Measurements from ENCODE around the gene DDX24. TPM values are rescaled to one million over a fixed set of nuclear protein-coding genes. Genes with fewer than 3 reads are reported as not detected.

DDX24 gene
- total RNA-seq, 2 donors from 2014 or later: 222 to 241 TPM

- H3K36me3 Mint-ChIP-seq (ENCODE audit: low read depth): no peaks in the 10 kb centered on the region
- no peak for ATAC-seq (replicated peaks)
- no peaks in the 10 kb centered on the region for H3K4me1 Mint-ChIP-seq
- peaks cover 20% of the 10 kb centered on the region for H3K9me3 Mint-ChIP-seq
- H3K27me3 Mint-ChIP-seq: peaks cover 10% of the 10 kb centered on the region
- no peak overlapping the region for H3K27ac Mint-ChIP-seq
- H3K4me3 Mint-ChIP-seq: no peak overlapping the region
Measured at GRCh38 chr14:94120667-94121340, 39.8 kb upstream of the DDX24 start.

GRCh38 chr14:94119071-94119470, 38.1 kb upstream of the DDX24 start:
- Mint-ChIP-seq H3K27me3 (peaks cover 15% of the 10 kb centered on the region), H3K36me3 (ENCODE audit: low read depth) (no peaks in the 10 kb centered on the region), H3K9me3 (peaks cover 20% of the 10 kb centered on the region), H3K4me1 (no peaks in the 10 kb centered on the region), H3K27ac (no peak overlapping the region), H3K4me3 (no peak overlapping the region)
- ATAC-seq (replicated peaks): no peak

DNA sequence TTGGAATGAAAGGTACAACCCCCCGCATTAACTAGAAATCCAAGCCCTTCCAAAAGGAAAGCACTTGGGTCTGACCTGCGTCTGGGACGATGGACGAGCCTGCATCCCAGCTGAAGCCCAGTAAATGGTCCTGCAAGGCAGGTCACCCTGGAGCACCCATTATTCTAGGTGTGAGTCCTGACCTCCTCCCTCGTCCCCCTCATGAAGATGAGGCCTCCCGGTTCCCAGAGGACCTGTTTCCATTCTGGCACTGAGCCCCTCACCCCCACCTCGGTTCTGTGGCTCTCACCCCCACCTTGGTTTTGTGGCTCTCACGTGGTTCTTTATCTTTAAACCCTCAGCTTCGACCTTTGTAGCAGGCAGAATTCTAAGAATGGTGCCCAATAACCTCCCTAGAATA, 36.9 kb upstream of the DDX24 start:
- H3K27ac Mint-ChIP-seq: no peak overlapping the region
- H3K4me3 Mint-ChIP-seq: no peak overlapping the region
- no peaks in the 10 kb centered on the region for H3K4me1 Mint-ChIP-seq

GRCh38 chr14:94116701-94117100, 35.7 kb upstream of the DDX24 start:
- peaks cover 20% of the 10 kb centered on the region for H3K27me3 Mint-ChIP-seq
- no peak for ATAC-seq (replicated peaks)

More for the DNA sequence above, 36.9 kb upstream of the DDX24 start:
- ATAC-seq (replicated peaks): no peak
- peaks cover 15% of the 10 kb centered on the region for H3K27me3 Mint-ChIP-seq
- peaks cover 17% of the 10 kb centered on the region for H3K9me3 Mint-ChIP-seq
- no peaks in the 10 kb centered on the region for H3K36me3 Mint-ChIP-seq (ENCODE audit: low read depth)

DNA sequence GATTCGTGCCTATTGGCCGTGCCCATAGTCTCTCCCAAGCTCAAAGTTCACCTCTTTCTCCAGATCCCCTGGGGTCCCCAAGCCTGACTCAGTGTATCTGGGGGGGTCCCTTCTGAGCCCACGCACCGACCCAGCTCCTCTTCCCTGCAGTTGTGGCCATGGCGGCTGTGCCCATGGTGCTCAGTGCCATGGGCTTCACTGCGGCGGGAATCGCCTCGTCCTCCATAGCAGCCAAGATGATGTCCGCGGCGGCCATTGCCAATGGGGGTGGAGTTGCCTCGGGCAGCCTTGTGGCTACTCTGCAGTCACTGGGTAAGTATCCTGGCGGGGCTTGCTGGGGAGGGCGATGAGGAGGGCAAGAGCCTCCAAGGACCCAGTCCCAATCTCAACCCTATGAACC, 34.6 kb upstream of the DDX24 start:
- ATAC-seq (replicated peaks): no peak
- peaks cover 6% of the 10 kb centered on the region for H3K9me3 Mint-ChIP-seq
- H3K4me3 Mint-ChIP-seq: no peak overlapping the region
- H3K36me3 Mint-ChIP-seq (ENCODE audit: low read depth): no peaks in the 10 kb centered on the region
- no peaks in the 10 kb centered on the region for H3K4me1 Mint-ChIP-seq
- no peak overlapping the region for H3K27ac Mint-ChIP-seq
- peaks cover 17% of the 10 kb centered on the region for H3K27me3 Mint-ChIP-seq

More at GRCh38 chr14:94116701-94117100, 35.7 kb upstream of the DDX24 start:
- Mint-ChIP-seq H3K27ac (no peak overlapping the region), H3K4me3 (no peak overlapping the region), H3K4me1 (no peaks in the 10 kb centered on the region), H3K9me3 (peaks cover 12% of the 10 kb centered on the region), H3K36me3 (ENCODE audit: low read depth) (no peaks in the 10 kb centered on the region)

DNA sequence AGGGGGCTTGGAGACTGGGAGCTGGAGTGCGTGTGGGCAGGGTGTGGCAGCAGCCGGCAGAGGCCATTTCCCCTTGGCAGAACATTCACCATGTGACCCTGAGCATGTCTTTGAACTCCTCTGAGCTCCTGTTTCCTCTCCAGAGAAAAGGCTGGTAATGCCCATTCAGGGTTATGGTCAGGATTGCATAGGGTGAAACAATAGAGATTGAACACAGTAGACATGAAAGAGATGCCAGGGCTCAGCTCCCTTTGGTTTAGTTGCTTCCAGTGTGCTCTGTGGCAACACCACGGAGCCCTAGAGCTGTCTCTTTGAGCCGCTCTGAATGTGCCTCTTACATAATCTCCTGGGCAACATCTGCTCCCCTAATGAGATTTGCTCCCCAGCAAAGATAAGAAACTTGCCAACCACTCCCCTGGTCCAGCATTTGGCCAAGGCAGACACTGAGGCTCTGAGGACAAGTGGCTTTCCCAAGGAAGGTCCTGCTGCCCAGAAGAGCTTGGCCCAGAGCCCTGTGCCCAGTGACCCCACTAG, 34.1 kb upstream of the DDX24 start:
- H3K36me3 Mint-ChIP-seq (ENCODE audit: low read depth): no peaks in the 10 kb centered on the region
- H3K4me1 Mint-ChIP-seq: no peaks in the 10 kb centered on the region
- peaks cover 4% of the 10 kb centered on the region for H3K9me3 Mint-ChIP-seq
- no peak overlapping the region for H3K4me3 Mint-ChIP-seq
- no peak overlapping the region for H3K27ac Mint-ChIP-seq
- no peak for ATAC-seq (replicated peaks)
- peaks cover 17% of the 10 kb centered on the region for H3K27me3 Mint-ChIP-seq

GRCh38 chr14:94114589-94115057, 33.6 kb upstream of the DDX24 start:
- no peak for ATAC-seq (replicated peaks)
- no peak overlapping the region for H3K4me3 Mint-ChIP-seq
- no peaks in the 10 kb centered on the region for H3K36me3 Mint-ChIP-seq (ENCODE audit: low read depth)
- peaks cover 17% of the 10 kb centered on the region for H3K27me3 Mint-ChIP-seq
- peaks cover 3% of the 10 kb centered on the region for H3K9me3 Mint-ChIP-seq
- no peak overlapping the region for H3K27ac Mint-ChIP-seq
- H3K4me1 Mint-ChIP-seq: no peaks in the 10 kb centered on the region

- Mint-ChIP-seq H3K36me3 (ENCODE audit: low read depth) (no peaks in the 10 kb centered on the region), H3K4me1 (no peaks in the 10 kb centered on the region), H3K27ac (no peak overlapping the region), H3K4me3 (no peak overlapping the region), H3K9me3 (no peaks in the 10 kb centered on the region), H3K27me3 (peaks cover 17% of the 10 kb centered on the region)
- ATAC-seq (replicated peaks): no peak
Measured at GRCh38 chr14:94113908-94114588, 33.0 kb upstream of the DDX24 start.

GRCh38 chr14:94113490-94113889, 32.5 kb upstream of the DDX24 start:
- Mint-ChIP-seq H3K27me3 (peaks cover 17% of the 10 kb centered on the region), H3K4me3 (no peak overlapping the region), H3K9me3 (no peaks in the 10 kb centered on the region), H3K4me1 (no peaks in the 10 kb centered on the region), H3K36me3 (ENCODE audit: low read depth) (no peaks in the 10 kb centered on the region), H3K27ac (no peak overlapping the region)
- ATAC-seq (replicated peaks): no peak

- Mint-ChIP-seq H3K9me3 (no peaks in the 10 kb centered on the region), H3K36me3 (ENCODE audit: low read depth) (no peaks in the 10 kb centered on the region), H3K4me1 (no peaks in the 10 kb centered on the region)
Measured at GRCh38 chr14:94113073-94113472, 32.1 kb upstream of the DDX24 start.

GRCh38 chr14:94112513-94113063, 31.6 kb upstream of the DDX24 start:
- Mint-ChIP-seq H3K9me3 (no peaks in the 10 kb centered on the region), H3K4me3 (no peak overlapping the region), H3K27ac (peak overlapping the region; percentile 48), H3K27me3 (peaks cover 13% of the 10 kb centered on the region), H3K36me3 (ENCODE audit: low read depth) (no peaks in the 10 kb centered on the region), H3K4me1 (no peaks in the 10 kb centered on the region)
- ATAC-seq (replicated peaks): no peak

More at GRCh38 chr14:94113073-94113472, 32.1 kb upstream of the DDX24 start:
- Mint-ChIP-seq H3K4me3 (no peak overlapping the region), H3K27ac (peak overlapping the region; percentile 48), H3K27me3 (peaks cover 15% of the 10 kb centered on the region)
- ATAC-seq (replicated peaks): no peak

GRCh38 chr14:94111276-94112095, 30.5 kb upstream of the DDX24 start:
- no peaks in the 10 kb centered on the region for H3K36me3 Mint-ChIP-seq (ENCODE audit: low read depth)
- ATAC-seq (replicated peaks): no peak
- H3K4me1 Mint-ChIP-seq: no peaks in the 10 kb centered on the region
- peaks cover 13% of the 10 kb centered on the region for H3K27me3 Mint-ChIP-seq
- no peak overlapping the region for H3K27ac Mint-ChIP-seq
- no peaks in the 10 kb centered on the region for H3K9me3 Mint-ChIP-seq
- no peak overlapping the region for H3K4me3 Mint-ChIP-seq

GRCh38 chr14:94110552-94111181, 29.7 kb upstream of the DDX24 start, which contains the start of gene IFI27:
IFI27 (plus strand) TSS chr14:94110736.
- Mint-ChIP-seq H3K4me3 (no peak within 1 kb of the TSS), H3K27ac (no peak within 1 kb of the TSS)
- no peak for ATAC-seq (replicated peaks)

DNA sequence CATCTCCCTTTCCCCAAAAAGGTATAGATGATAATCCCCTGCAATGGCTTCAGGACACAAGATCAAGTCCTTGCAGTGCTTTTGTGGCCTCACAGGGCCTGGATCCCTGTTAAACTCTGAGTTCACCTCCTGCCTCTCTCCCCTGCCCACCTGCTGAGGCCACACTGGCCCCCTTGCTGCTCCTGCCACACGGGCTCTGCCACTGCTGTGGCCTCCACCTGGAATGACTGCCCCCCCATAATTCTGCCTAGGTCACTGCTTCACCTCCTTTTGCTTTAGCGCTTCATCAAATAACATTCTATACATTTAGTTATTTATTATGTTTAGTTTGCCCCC, 28.9 kb upstream of the DDX24 start:
- H3K27ac Mint-ChIP-seq: no peak overlapping the region
- no peaks in the 10 kb centered on the region for H3K9me3 Mint-ChIP-seq
- H3K4me1 Mint-ChIP-seq: no peaks in the 10 kb centered on the region
- H3K4me3 Mint-ChIP-seq: no peak overlapping the region
- ATAC-seq (replicated peaks): no peak
- no peaks in the 10 kb centered on the region for H3K36me3 Mint-ChIP-seq (ENCODE audit: low read depth)
- peaks cover 4% of the 10 kb centered on the region for H3K27me3 Mint-ChIP-seq

More at GRCh38 chr14:94110552-94111181, 29.7 kb upstream of the DDX24 start, which contains the start of gene IFI27:
- Mint-ChIP-seq H3K36me3 (ENCODE audit: low read depth) (no peaks in the 10 kb centered on the region), H3K27me3 (peaks cover 8% of the 10 kb centered on the region), H3K4me1 (no peaks in the 10 kb centered on the region), H3K9me3 (no peaks in the 10 kb centered on the region)

All from activated T-helper 17 cell treated with anti-CD3 and anti-CD28 coated beads, Interleukin-2, amount 50 U/mL, for 72 hours (primary cell).